Heart left ventricle (tissue), 16 donors: ENCODE data around the gene STUM. TPM values are rescaled to one million over a fixed set of nuclear protein-coding genes. Genes with fewer than 3 reads are reported as not detected.

Experiments
- ATAC-seq, 4 donors: fragments of 200-7000 bp; cut with Tn5 transposase; one replicate each; pipeline ENCODE4 v1.9.1; 2020 to 2022; ENCODE audit warnings: moderate library complexity in 4 of 4, mild to moderate bottlenecking in 3 of 4, moderate number of reproducible peaks in 1 of 4
- DNase-seq, 5 donors: peaks; one replicate each; pipeline ENCODE4 v3.0.0-alpha.2; 2020
- H3K27ac ChIP-seq, 12 donors: fragments of 200-600 bp; sonication (generic) in 4 of 12; one replicate each; pipeline versions ENCODE4 v1.5.0 to v1.8.0; 2016 to 2022; ENCODE audit warnings: mild to moderate bottlenecking in 2 of 12
- H3K27me3 ChIP-seq, 9 donors: fragments of 200-600 bp; sonication (generic) in 2 of 9; one replicate each; pipeline versions ENCODE4 v1.5.1 to v1.8.0; 2016 to 2022; ENCODE audit warnings: mild to moderate bottlenecking in 3 of 9
- H3K36me3 ChIP-seq, 9 donors: fragments of 200-600 bp; sonication (generic) in 2 of 9; one replicate each; pipeline versions ENCODE4 v1.5.0 to v1.8.0; 2018 to 2022; ENCODE audit warnings: mild to moderate bottlenecking in 2 of 9
- H3K4me1 ChIP-seq, 12 donors: fragments of 200-600 bp; sonication (generic) in 4 of 12; one replicate each; pipeline versions ENCODE4 v1.5.0 to v1.8.0; 2016 to 2022; ENCODE audit warnings: mild to moderate bottlenecking in 3 of 12
- H3K4me3 ChIP-seq, 12 donors: fragments of 200-600 bp; sonication (generic) in 4 of 12; one replicate each; pipeline versions ENCODE4 v1.5.0 to v1.8.0; 2017 to 2022; ENCODE audit warnings: mild to moderate bottlenecking in 9 of 12, moderate library complexity in 4 of 12
- H3K9me3 ChIP-seq, 12 donors: fragments of 200-600 bp; sonication (generic) in 4 of 12; one replicate each; pipeline versions ENCODE4 v1.5.0 to v1.8.0; 2016 to 2022; ENCODE audit warnings: mild to moderate bottlenecking in 1 of 12
- POLR2A ChIP-seq, 2 donors: fragments of 450-650 bp; IDR thresholded peaks; one replicate each; pipeline ENCODE4 v1.6.1; 2017; ENCODE audit warnings: antibody characterized with exemption in 2 of 2, mild to moderate bottlenecking in 2 of 2, moderate library complexity in 2 of 2
- WGBS, 4 donors: extraction: QIAGEN DNeasy Blood & Tissue Kit in 2 of 4; methylation state at CpG; one replicate each; pipeline versions ENCODE4 v1.1.5 to v1.1.7; 2013 to 2018; 5-methylcytosine and 5-hydroxymethylcytosine counted together
- intact Hi-C, 10 donors: fragments of 100-400 bp; cut with DNase I; formaldehyde crosslinking; loops; one replicate each; pipeline versions ENCODE4 v1.11.1 to v1.14.2; 2022
- polyA plus RNA-seq, 2 donors: library from polyadenylated mRNA; stranded (reverse); fragments of 200-250 nt; gene quantifications; one replicate each; pipeline ENCODE4 v1.2.3, GENCODE V29; 2013
- total RNA-seq, 9 donors: library from RNA; depleted of rRNA in 2 of 9; stranded (reverse); fragments of >200 nt in 2 of 9; fragmentation: NEBNext Ultra II Directional in 3 of 9; extraction: Animal tissue kit (Norgen Biotek cat#: 25700) in 3 of 9; gene quantifications; one replicate each; pipeline versions ENCODE4 v1.1.0 to v1.2.4, GENCODE V29; 2016 to 2023
- TF ChIP-seq, protein P1 (sequence below), 12 donors: fragments of 200-600 bp; sonication (generic) in 4 of 12; IDR thresholded peaks; one replicate each; pipeline versions ENCODE4 v1.5.0 to v1.8.0; 2018 to 2022; ENCODE audit warnings: antibody characterized with exemption in 12 of 12, mild to moderate bottlenecking in 5 of 12
- donor health status: ischemic (EF 13 %, LVEDD 7.1; RV severe dilation, severe dysfunction).
- donor health status: healthy with polysubstance abuse.
- donor health status: DM: no; HTN: yes; CAD: no.
- donor health status: DM: no; HTN: no; CAD: no.
- donor health status: ischemic (EF 25% LVEDD 6.9; RV normal size, moderate dysfunction).
- donor health status: ischemic (EF 25% LVEDD 5.7; RV mildly dilated, moderate dysfunction).
- donor health status: healthy.
- donor health status: DM: yes; HTN: yes; CAD: no.
- donor health status: ischemic (EF 35%, LVEDD 5.7; RV mildly dilated, moderate dysfunction).
- donor health status: nonischemic (EF 11% LVEDD 7.7; RV severe dilation, severe dysfunction).
- donor health status: DM: yes; HTN: yes; CAD: no.
- donor health status: PGD.
- donor health status: ischemic (EF 29% LVEDD 5.4; RV normal size, mild dysfunction).
- donor health status: nonischemic (EF 23%, LVEDD 6.1; RV moderate dilation, normal function).

Gene STUM
- total and polyA plus RNA-seq, 11 donors: 0.39 to 1.7 (median 0.97) TPM

DNA sequence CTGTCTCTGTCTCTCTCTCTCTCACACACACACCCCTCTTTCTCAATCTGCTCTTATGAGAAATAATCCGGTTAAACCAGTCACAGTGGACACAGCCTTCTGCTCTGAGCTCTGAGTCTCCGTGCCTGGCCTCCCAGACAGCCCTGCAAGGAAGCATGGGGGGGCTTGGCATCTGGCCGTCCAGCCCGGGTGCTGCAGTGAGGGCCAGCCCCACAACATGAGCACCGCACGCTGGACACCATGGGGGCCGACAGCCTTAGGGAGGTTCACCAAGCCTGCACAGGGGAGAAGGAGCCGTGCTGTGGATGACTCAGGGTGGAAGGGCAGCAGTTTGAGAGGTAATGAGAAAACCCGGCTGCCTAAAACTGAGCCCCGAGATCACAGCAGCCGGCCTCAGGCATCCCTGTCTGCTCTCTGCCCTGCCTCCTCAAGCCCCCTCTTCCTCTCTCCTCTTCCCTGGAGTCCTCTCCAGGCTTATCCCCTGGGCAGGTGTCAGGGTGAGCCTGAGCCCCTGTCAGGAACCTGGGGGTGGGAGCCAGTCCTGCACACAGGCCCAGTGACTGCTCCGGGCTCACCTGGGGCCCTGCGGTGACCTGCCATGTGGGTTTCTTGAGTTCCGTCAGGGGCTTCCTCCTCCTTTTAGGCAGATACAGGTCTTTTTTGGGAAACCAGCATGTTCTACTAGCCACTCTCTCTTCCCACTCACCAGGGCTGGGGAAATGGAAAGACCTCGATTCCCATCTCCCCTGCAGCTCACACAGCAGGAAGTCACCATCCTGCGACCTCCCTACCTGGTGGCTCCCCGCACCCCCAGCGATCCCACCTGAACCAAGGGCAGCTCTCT, 97.7 kb downstream of the STUM start:
- Histone ChIP-seq H3K9me3 (no peaks in the 10 kb centered on the region), H3K4me3 (no peak overlapping the region), H3K4me1 (peaks cover 4 to 53% (median 28%) of the 10 kb centered on the region in 12 donors), H3K27me3 (no peaks in the 10 kb centered on the region), H3K27ac (peak overlapping the region in 5 of 12 donors; percentile 19 to 76 (median 37)), H3K36me3 (peaks cover 0 to 63% (median 49%) of the 10 kb centered on the region in 9 donors)
- ATAC-seq: peak in 1 of 4 donors; percentile 15
- no peak for TF ChIP-seq POLR2A (IDR thresholded peaks at IDR 0.05)
- TF ChIP-seq, protein P1, sequence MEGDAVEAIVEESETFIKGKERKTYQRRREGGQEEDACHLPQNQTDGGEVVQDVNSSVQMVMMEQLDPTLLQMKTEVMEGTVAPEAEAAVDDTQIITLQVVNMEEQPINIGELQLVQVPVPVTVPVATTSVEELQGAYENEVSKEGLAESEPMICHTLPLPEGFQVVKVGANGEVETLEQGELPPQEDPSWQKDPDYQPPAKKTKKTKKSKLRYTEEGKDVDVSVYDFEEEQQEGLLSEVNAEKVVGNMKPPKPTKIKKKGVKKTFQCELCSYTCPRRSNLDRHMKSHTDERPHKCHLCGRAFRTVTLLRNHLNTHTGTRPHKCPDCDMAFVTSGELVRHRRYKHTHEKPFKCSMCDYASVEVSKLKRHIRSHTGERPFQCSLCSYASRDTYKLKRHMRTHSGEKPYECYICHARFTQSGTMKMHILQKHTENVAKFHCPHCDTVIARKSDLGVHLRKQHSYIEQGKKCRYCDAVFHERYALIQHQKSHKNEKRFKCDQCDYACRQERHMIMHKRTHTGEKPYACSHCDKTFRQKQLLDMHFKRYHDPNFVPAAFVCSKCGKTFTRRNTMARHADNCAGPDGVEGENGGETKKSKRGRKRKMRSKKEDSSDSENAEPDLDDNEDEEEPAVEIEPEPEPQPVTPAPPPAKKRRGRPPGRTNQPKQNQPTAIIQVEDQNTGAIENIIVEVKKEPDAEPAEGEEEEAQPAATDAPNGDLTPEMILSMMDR (IDR thresholded peaks at IDR 0.05): no peak
- 77 to 80% (median 79%) methylated on average over 18 of the region's 18 CpGs for WGBS, 4 donors
- peak in 3 of 5 donors; percentile 26 to 65 (median 27) for DNase-seq
- intact Hi-C loops: loop anchor here in 2 of 10 donors (5.0 to 10.0 kb wide), 2 partner anchors 41 to 89 kb away; partner anchors contain the start of gene ITPKB (in 1 of the 2)

DNA sequence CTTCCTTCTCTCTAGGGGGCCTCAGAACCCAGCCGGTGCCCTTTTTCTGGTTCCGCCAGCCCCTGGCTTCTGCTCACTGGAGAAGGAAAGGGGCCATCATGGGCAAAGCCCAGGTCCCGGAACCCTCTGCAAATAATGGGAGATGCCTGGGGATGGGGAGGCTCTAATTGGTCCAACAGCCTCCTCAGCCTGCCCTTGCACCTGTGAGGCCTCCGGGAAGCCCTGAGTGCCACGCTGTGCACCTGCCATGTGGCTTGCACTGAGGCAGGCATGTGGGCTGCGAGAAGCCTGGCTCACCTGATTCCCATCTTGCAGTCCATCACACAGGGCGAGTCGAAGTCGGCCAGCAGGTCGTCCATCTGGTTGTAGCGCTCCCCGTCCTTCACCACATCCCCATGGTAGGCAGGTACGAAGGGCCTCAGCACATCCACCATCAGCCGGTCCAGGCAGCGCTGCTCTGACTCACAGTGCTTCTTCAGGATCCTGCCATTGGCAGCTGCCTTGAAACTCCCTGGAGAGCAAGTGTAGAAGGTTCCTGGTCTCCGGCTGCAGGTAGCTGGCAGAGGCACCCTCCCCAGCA, 98.4 kb downstream of the STUM start:
- TF ChIP-seq, protein P1 (IDR thresholded peaks at IDR 0.05): no peak
- no peak for TF ChIP-seq POLR2A (IDR thresholded peaks at IDR 0.05)
- Histone ChIP-seq H3K4me3 (no peak overlapping the region), H3K4me1 (peaks cover 4 to 53% (median 29%) of the 10 kb centered on the region in 12 donors), H3K27ac (peak overlapping the region in 2 of 12 donors; percentile 19 to 76), H3K27me3 (no peaks in the 10 kb centered on the region), H3K36me3 (peaks cover 0 to 56% (median 42%) of the 10 kb centered on the region in 9 donors), H3K9me3 (no peaks in the 10 kb centered on the region)
- intact Hi-C loops: loop anchor here in 2 of 10 donors (5.0 to 10.0 kb wide), 2 partner anchors 40 to 88 kb away; partner anchors contain the start of gene ITPKB (in 1 of the 2)
- no peak for ATAC-seq
- peak in 3 of 5 donors; percentile 14 to 23 (median 20) for DNase-seq
- WGBS, 4 donors: 93 to 96% (median 94%) methylated on average over 15 to 16 of the region's 16 CpGs

DNA sequence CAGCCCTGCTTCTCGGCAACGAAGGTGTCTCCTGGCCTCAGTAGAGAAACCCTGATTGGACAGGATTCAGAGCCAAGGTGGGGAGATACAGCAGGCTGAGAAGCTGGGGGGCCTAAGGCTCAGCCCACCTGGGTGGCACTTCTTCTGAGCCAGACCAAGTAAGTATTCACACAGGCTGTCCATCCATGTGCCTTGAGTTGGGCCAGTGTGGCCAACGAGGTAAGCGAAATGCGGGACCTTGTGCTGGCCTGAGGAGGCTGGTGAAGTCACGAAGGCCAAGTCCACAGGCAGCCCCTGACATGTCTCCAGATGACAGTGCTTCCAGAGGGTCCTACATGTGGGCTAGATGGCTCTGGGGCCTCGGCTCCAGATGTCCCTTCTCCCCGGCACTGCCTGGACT, 99.2 kb downstream of the STUM start:
- no peaks in the 10 kb centered on the region for H3K27me3 ChIP-seq
- 93 to 94% (median 93%) methylated on average over 8 of the region's 8 CpGs for WGBS, 4 donors
- ATAC-seq (no peak), DNase-seq (peak in 1 of 5 donors; percentile 40)
- TF ChIP-seq, protein P1 (IDR thresholded peaks at IDR 0.05): no peak
- TF ChIP-seq POLR2A (IDR thresholded peaks at IDR 0.05): no peak
- peak overlapping the region in 1 of 12 donors; percentile 76 for H3K27ac ChIP-seq
- H3K9me3 ChIP-seq: no peaks in the 10 kb centered on the region
- peaks cover 4 to 53% (median 29%) of the 10 kb centered on the region in 12 donors for H3K4me1 ChIP-seq
- H3K4me3 ChIP-seq: no peak overlapping the region
- H3K36me3 ChIP-seq: peaks cover 0 to 50% (median 39%) of the 10 kb centered on the region in 9 donors
- intact Hi-C loops: loop anchor here in 2 of 10 donors (5.0 to 10.0 kb wide), 2 partner anchors 40 to 87 kb away; partner anchors contain the start of gene ITPKB (in 1 of the 2)
